Bronchial smooth muscle cell (primary cell): Measurements from ENCODE around the gene GTF3A. TPM values are rescaled to one million over a fixed set of nuclear protein-coding genes. Genes with fewer than 3 reads are reported as not detected.

Experiments
- total RNA-seq: library from RNA; depleted of rRNA; stranded (reverse); fragments of >200 nt; gene quantifications from 2 replicates; pipeline ENCODE4 v1.2.1, GENCODE V29; 2014

The GTF3A gene
- 44.8 and 67.6 TPM in 2 replicates for total RNA-seq

GRCh38 chr13:27424246-27425157 is at the start of gene GTF3A:
Gene GTF3A, plus strand, starts transcription at chr13:27424619.

GRCh38 chr13:27449936-27450828 is 25.8 kb downstream of the GTF3A start, which contains the start of gene MTIF3:
Gene MTIF3, minus strand, starts transcription at chr13:27450564. Its CDS starts 10,116 bp downstream, at chr13:27440448.

Other genes with a start within 250 kb of the GTF3A start
- 908 and 989 TPM in 2 replicates for gene RPL21, start 173.1 kb upstream of the GTF3A start, total RNA-seq
- gene RASL11A, start 153.8 kb upstream of the GTF3A start, total RNA-seq, result 35.0 and 59.2 TPM in 2 replicates
- 38.2 and 59.7 TPM in 2 replicates for gene MTIF3, start 25.9 kb downstream of the GTF3A start, total RNA-seq
- gene LNX2, start 195.9 kb downstream of the GTF3A start, total RNA-seq, result 3.6 and 6.1 TPM in 2 replicates
- 41.4 and 58.9 TPM in 2 replicates for gene POLR1D, start 197.3 kb downstream of the GTF3A start, total RNA-seq